ENCODE measurements around the gene E2F2. TPM values are rescaled to one million over a fixed set of nuclear protein-coding genes. Genes with fewer than 3 reads are reported as not detected.

The E2F2 gene
- polyA plus RNA-seq, 1 of the 3 experiments (the other 2 are of a cell fraction), result 0.43 TPM

- no peak for TF ChIP-seq GATA2 (CRISPR knock-in tag; IDR thresholded peaks at IDR 0.05)
- TF ChIP-seq MAX (IDR thresholded peaks at IDR 0.05; ENCODE audit: low read depth), result no peak
- TF ChIP-seq FOXM1 (IDR thresholded peaks at IDR 0.05; ENCODE audit: low read depth), result no peak
- no peak for TF ChIP-seq MEF2A (IDR thresholded peaks at IDR 0.05; ENCODE audit: borderline replicate concordance, low read depth)
- no peak for TF ChIP-seq ZBTB33 (IDR thresholded peaks at IDR 0.05; ENCODE audit: borderline replicate concordance, low read depth)
- no peak for TF ChIP-seq TEAD4 (IDR thresholded peaks at IDR 0.05; ENCODE audit: borderline replicate concordance, insufficient read depth)
- TF ChIP-seq EZH2phosphoT487 (IDR thresholded peaks at IDR 0.05; ENCODE audit: borderline replicate concordance, low read depth), result no peak
- no peak for TF ChIP-seq JUND (IDR thresholded peaks at IDR 0.05)
- TF ChIP-seq ELF1 (IDR thresholded peaks at IDR 0.05), result no peak
- no peak for TF ChIP-seq REST (IDR thresholded peaks at IDR 0.05; ENCODE audit: low read depth, low read length)
- no peak for TF ChIP-seq IRF3 (IDR thresholded peaks at IDR 0.05; ENCODE audit: low read depth, low read length)
- TF ChIP-seq RXRA (IDR thresholded peaks at IDR 0.05; ENCODE audit: borderline replicate concordance, low read depth), result no peak
- TF ChIP-seq FOXJ3 (CRISPR knock-in tag; IDR thresholded peaks at IDR 0.05), result no peak
- no peak for TF ChIP-seq MXI1 (IDR thresholded peaks at IDR 0.05; ENCODE audit: low read depth, low read length)
- TF ChIP-seq USF1 (IDR thresholded peaks at IDR 0.05; ENCODE audit: borderline replicate concordance, low read depth), result no peak
- TF ChIP-seq NRF1 (IDR thresholded peaks at IDR 0.05; ENCODE audit: low read depth, low read length), result no peak
- no peak for TF ChIP-seq NFIC (IDR thresholded peaks at IDR 0.05; ENCODE audit: borderline replicate concordance)
- no peak for TF ChIP-seq POLR2AphosphoS5 (IDR thresholded peaks at IDR 0.05; ENCODE audit: low read depth, low read length)
- TF ChIP-seq PBX3 (IDR thresholded peaks at IDR 0.05), result no peak
- ChIA-PET CTCF (interaction anchor here (1.8 to 29.7 kb wide), 5 partner anchors 13 to 111 kb away, joined by 5 to 503 read pairs (median 19); no protein-coding TSS in a partner anchor), POLR2A (no interaction called here)
- no peak overlapping the region for H3K4me2 ChIP-seq
- whole genome bisulfite sequencing (ENCODE audit: low lambda C conversion rate), result 93% methylated on average over 4 of the region's 7 CpGs
- no peak overlapping the region for H2AFZ ChIP-seq (ENCODE audit: low read depth)
- no peaks in the 10 kb centered on the region for H3K9me3 ChIP-seq
- no peaks in the 10 kb centered on the region for H3K9me2 ChIP-seq
- no peaks in the 10 kb centered on the region for H3K36me3 ChIP-seq (replicated peaks in 1 of 2; ENCODE audit: control insufficient read depth in 1 of 2, insufficient read depth in 2 of 2, low read length in 1 of 2)
- no peak overlapping the region for H3K4me3 ChIP-seq (ENCODE audit: low read depth in 2 of 2, low read length in 1 of 2)
- no peak overlapping the region for H3K27ac ChIP-seq (ENCODE audit: low read depth in 2 of 2, low read length in 1 of 2)
- H3K4me1 ChIP-seq (ENCODE audit: control insufficient read depth in 1 of 2, insufficient read depth in 2 of 2, low read depth in 1 of 2, low read length in 1 of 2), result peaks cover 11 to 36% of the 10 kb centered on the region in 2 experiments; a peak in 3 of 4 replicates
- H3K9ac ChIP-seq, result no peak overlapping the region
- peaks cover 12% of the 10 kb centered on the region for H3F3A ChIP-seq (replicated peaks; ENCODE audit: insufficient read depth)
- H3K79me2 ChIP-seq (ENCODE audit: insufficient read depth), result no peaks in the 10 kb centered on the region
- no peaks in the 10 kb centered on the region for H4K20me1 ChIP-seq (ENCODE audit: insufficient read depth)
- DNase-seq, result no peak
- no peaks in the 10 kb centered on the region for H3K27me3 ChIP-seq (ENCODE audit: insufficient read depth)
These were observed 3.7 kb downstream of the E2F2 start for GRCh38 chr1:23527366-23527765.

Data from SK-N-SH (cell line).